CD4-positive, alpha-beta T cell treated with Interleukin-6 at 100 ng/mL for 8 hours (primary cell): ENCODE results near the gene NADK.
"Not testable (repeated sequence)": the region's sequence is repeated elsewhere in the genome, so short reads cannot be mapped to it uniquely, and the experiment has no call there.

Source experiments
- DNase-seq: peaks from one replicate; pipeline ENCODE4 v3.0.0-alpha.2; 2020; ENCODE audit warnings: mixed read lengths, low spot score

NADK gene

DNA sequence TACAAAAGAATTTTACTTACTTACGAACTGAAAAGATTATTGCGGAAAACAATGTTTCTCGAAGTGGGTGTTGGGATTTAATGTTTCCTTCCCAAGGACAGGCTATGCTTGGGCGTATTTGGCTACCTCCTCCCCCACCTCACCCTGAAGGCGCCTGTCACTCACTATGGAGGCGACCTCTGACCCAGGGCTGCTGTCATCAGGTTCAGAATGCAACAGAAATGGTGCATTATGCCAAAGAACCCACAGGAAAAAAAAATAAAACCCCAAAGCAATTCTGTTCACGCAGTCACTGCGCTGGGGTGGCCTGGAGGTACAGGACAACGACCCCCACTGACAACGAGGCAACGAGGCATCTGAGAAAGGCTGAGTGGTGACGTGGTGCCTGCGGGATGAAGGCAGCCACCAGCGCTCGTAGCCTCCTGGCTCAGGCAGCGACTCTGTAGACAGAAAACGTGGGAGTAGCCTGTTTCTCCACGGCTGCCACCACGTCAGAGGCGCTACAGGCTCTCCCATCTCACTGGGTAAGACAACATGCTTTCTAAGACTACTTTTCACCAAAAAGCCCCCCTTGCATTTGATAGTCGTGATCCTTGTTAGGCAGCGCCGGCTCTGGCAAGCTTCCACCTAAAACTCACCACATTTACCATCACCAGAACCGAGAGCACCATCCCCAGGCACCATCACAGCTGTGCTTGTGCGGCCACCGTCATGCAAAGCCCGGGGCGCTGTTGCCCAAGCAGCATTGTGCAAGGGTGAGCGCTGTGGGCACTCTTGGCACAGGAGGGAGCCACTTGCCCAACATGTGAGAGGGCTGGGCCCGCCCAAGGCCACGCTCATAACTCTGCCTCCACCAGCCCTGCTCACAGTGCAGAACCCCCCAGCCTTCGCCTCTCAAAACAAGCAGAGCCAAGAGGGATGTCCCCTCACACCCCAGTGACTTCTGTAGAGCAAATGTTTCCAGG lies 14.3 kb downstream of the NADK start:
- no peak for DNase-seq

GRCh38 chr1:1761504-1762376 lies 16.5 kb downstream of the NADK start:
- no peak for DNase-seq

DNA sequence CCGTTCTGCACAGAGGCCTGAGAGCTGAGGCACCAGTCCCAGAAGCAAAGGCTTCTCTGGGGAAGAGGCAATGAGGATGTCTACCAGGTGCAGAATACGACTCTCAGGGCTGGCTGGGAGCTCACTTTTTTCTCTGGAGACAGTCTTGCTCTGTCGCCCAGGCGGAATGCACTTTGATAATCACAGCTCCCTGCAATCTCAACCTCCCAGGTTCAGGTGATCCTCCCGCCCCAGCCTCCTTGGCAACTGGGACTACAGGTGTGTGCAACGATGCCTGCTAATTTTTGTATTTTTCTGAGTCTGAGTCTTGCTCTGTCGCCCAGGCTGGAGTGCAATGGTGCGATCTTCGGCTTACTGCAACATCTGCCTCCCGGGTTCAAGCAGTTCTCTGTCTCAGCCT lies 17.6 kb downstream of the NADK start:
- DNase-seq: no peak

- no peak for DNase-seq
Measured at GRCh38 chr1:1760345-1760650, 18.0 kb downstream of the NADK start.

GRCh38 chr1:1759456-1760344 lies 18.6 kb downstream of the NADK start:
- no peak for DNase-seq

GRCh38 chr1:1758692-1759455 lies 19.4 kb downstream of the NADK start:
- no peak for DNase-seq

- no peak for DNase-seq
Measured at GRCh38 chr1:1758059-1758621, 20.1 kb downstream of the NADK start.

DNA sequence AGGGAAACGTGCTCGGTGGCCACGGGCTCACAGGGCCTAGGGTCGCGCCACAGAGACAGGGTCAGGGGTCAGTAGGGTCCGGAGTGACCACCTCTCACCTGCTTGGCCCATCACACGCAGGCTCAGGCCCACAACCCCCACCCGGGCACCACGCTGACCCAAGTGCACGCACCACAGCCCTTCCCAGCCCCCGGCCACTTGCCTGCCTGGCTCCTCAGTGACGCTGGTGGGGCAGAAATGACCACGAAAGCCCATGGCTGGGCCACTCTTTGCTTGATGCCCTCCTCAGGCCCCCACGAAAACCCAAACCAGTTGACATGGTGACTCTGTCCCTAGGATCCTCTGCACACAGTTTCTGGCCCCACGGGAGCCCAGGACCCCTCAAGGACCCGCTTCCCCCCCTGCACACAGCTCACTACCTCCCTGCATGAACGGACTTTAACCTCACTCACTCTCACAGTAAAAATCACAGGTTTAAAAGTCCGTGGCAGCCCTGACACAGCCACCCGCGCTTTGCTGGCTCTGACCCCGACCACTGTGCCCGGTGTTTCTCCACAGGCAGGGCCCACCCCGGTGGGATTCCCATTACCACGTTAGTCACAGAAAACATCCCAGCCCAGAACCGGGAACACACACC lies 20.7 kb downstream of the NADK start:
- no peak for DNase-seq

DNA sequence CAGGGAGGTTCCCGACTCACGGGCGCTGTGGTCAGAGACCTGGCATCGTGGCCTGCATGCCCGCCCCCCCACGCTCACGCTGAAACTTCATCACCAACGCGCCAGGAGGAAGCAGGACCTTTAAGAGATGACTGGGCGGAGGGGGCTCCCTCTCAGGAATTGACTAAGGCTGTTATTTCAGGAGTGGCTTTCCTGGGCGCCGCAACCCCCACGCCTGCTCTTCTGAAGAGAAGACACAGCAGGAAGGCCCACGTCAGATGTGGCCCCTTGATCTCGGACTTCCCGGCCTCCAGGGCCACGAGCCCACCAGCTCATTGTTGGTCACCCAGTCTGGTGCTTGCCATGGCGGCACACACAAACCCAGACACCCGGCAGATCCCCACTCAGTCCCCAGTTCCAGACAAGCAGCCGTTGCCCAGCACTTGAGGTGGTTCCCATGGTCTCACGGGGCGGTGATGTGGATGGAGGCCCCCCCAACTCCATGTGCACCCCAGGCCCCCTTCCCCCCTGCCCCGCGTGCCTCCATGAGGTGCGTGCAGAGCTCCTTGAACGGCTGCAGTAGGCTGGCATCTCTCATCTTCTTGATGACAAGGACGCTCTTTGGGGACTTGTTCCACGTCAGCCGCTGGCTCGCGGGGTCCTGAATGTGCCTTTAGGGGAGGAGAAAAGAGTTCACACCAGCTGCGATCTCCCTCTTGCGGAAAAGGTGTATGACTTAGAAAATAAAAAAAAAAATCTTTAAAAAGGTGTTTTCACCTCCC lies 21.4 kb downstream of the NADK start:
- DNase-seq: no peak

DNA sequence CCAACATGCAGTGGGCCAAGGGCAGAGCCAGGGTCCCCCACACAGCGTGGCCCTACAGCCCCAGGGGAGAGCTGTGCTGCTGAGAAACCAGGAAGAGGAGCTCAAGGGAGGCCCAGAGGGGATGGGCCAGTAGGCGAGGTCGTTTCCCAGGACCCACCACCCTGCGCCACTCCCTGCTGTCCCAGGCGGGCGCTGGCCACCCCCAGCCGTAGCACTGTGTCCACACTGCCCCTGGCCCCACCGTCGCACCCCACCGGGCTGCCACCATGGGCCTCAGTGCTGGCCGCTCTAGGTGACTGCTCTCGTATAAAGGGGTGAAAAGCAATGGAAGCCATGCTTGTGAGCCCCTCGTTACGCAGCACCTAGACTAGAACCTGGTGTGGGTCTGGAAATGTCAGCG lies 22.4 kb downstream of the NADK start:
- DNase-seq: no peak

- no peak for DNase-seq
Measured at GRCh38 chr1:1755426-1755825, 22.8 kb downstream of the NADK start.

DNA sequence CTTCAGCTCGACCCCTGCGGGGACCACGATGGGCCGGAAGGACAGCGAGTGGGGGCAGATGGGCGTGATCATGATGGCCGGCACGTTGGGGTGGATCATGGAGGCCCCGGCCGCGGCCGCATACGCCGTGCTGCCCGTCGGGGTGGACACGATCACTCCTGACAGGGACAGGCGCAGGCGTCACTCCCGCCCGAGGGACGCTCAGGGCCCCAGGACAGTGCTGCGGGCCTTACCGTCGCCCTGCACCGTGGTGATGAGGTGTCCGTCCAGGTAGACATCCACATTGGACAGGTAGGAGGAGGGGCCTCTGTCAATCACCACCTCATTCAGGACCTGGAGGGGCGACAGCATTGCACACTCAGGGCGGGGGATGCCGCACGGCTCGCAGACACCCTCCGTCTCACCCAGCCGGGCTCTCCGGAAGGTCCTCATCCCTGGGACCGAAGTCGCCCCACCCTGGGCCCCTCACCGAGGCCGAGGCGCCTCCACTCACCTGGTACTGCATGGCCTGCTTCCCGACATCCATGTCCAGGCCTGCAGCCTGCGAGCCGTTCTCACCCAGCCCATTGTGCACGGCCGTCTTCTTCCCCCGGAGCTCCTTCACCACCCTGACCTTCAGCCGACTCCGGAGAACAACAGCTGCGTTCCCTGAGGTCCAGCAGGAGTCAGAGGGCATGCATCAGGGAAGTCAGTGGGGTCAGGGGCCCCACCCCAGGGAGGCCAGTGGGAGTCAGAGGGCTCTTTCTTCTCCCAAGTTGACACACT lies 24.0 kb downstream of the NADK start:
- no peak for DNase-seq

DNA sequence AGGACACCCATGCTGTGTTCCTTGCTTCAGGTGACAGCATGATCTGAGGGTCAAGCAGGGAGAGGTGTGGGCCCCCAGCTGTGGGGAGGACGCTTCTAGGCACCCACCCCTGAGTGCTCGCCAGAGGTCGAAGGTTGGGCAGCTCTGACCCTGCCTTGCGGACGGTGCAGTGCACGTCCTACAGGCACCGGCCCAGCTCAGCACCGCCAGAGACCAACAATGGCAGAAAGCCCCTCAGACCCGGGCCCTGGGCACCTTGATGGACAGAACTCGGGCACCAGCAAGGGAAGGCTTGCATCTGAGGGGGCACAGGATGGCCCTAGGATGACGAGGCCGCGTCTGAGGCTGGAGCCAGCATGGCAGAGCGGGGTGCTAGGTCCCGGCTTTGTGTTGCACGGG lies 24.7 kb downstream of the NADK start:
- DNase-seq: no peak

DNA sequence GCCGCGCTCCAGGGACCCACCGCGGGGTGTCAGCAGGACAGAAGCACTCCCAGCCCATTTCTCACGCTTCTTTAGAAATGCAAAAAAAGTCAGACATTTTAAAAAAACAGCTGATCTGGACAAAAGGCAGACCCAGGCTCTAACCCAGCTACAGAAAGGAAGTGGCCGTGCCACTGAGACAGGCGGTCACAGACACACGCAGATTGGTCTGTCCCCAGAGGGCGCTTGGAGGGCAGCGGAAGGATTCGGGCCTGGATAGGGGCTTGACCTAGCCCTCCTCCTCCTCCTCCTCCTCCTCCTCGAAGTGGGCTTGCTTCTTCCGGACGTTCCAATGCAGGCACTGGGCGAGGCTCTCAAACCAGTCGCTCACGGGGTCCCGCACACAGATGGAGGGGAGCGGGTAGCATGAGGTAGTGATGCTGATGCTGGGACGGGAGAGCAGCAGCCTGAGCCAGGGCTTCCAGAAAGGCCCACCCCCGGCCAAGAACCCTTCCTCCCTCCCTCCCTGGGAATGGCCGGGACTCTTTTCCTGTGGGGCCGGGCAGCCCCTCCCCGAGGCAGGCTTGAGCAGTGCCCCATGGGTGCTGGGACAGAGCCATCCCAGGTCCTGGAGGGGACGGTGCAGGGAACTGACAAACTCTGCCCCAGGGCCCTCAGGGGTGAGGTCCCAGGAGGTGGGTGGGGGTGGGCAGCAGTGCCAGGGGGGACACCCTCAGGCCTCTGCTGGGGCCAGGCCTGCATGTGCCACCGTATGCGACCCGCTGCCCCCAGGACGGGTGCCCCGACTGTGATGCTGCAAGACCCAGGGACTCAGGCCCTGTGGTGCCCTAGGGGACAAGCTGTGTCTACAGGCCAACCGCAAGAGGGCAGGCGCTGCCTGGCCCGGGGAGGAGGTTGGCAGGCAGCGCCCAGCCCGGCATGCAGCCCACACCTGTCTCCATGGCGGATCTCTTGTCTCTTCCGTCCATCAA lies 25.3 kb downstream of the NADK start:
- DNase-seq: no peak

DNA sequence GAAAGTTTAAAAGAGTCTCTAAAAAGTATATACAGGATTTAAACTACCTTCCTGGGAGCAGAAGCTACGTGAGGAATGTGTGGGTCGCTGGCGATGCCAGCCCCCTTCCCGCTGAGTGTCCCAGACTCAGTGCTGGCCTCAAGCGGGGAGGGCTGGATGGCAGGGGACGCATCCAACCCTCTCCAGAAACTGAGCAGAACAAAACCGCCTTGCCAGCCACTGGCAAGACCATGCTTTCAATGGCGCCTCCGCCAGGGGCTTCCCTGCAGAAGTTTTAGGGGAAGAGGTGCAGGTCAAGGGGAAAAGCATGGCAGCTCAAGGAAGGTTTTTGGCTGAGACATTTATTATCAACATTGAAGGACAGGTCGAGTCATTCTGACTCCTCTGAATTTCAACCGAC lies 26.1 kb downstream of the NADK start:
- no peak for DNase-seq

DNA sequence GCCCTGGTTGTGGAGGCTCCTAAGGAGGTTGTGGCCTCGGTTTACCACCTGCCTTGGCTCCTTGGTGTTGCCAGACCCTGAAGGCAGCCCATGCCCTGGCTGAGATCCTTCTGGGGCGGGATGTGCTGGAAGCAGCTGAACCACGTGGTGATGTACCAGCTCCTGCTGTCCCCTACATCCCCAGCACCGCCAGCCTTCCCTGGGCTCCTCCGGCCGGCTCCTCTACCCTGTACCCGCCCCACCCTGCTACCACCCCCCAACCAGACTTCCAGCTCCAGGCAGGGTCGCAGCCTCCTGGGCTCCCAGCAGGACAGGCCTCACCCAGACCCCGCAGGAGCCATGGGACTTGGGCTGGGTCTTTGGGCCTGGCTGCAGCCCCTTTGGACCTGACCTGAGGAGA lies 28.3 kb downstream of the NADK start:
- not testable (repeated sequence) for DNase-seq

DNA sequence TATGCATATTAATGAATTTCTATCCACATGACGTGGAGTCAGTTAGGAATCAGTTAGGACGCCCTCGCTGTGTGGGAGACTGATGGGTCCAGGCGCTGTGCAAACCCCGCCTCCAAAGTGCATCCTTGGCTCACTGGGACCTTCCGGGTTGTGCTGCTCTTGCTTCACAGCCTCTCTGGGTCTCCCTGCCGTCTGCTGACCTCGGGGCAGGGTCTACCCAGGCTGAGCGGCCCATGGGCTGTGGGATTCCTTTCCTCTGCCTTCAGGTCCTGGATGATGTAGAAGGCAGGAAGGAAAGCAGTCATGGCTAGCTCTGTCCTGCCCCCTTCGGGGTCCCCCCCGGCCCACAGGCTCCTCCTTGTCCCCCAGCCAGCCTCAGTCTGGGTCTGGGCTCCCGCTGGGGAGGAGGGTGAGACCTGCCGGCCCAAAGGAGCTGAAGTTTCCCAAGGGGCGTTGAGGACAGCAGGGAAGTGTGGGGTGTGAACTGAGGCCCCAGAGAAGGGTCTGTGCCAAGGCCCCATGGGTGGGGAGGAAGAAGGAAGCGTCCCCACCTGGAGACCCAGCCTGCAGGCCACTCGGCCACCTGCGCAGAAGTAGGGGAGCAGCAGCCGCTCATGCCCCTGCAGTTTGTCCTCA lies 29.5 kb downstream of the NADK start:
- DNase-seq: no peak
